Kidney tubule cell (primary cell): Measurements from ENCODE around the gene TALDO1.
A peak's percentile ranks its signal among the peaks of the same experiment; 100 is the strongest.

Experiments
- DNase-seq: peaks from one replicate; pipeline ENCODE4 v3.0.0-alpha.2; 2018; ENCODE audit warnings: low spot score

Gene TALDO1

DNA sequence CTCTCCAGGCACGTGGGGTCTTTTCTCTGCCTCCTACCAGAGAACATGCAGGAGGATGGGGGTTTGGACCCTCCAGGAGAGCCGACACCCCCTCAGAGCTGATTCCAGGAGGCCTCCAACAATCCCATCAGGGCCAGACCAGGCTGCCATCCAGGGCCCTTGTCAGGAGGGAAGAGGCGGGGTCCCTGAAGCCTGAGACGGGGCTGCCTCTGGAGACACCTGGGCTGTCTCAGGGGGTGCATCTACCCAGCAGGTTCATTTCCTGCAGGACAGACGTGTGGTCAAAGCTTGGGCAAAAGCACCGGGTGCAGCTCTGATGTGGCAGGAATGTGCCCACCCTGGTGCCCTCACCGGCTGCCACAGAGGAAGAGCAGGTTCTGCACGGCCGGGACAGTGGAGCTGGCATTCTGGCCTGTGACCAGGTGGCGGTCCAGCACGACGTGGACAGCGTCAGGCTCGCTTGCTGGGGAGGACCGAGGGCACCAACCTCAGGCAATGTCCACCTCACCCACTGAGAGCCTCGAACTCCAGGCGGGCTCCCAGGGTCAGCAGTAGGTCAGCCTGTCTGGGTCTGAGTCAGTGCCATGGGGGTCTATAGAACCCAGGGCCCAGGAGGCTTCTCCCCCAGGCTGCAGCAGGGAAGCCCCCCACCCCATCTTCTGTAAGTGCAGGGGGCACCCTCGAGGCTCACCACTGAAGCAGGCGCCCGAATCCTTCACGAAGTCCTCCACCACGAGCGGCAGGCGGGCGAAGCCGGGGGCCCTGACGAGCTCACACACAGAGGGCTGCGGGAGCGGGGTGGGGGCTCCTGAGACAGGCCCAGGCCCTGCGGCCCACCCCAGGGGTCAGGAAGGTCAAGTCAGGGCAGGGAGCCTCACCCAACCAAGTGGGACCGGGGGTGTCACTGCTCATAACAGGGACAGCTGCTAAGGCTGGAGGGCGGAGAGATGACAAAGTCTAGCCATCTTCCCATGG, 23.7 kb downstream of the TALDO1 start:
- DNase-seq, result no peak

DNA sequence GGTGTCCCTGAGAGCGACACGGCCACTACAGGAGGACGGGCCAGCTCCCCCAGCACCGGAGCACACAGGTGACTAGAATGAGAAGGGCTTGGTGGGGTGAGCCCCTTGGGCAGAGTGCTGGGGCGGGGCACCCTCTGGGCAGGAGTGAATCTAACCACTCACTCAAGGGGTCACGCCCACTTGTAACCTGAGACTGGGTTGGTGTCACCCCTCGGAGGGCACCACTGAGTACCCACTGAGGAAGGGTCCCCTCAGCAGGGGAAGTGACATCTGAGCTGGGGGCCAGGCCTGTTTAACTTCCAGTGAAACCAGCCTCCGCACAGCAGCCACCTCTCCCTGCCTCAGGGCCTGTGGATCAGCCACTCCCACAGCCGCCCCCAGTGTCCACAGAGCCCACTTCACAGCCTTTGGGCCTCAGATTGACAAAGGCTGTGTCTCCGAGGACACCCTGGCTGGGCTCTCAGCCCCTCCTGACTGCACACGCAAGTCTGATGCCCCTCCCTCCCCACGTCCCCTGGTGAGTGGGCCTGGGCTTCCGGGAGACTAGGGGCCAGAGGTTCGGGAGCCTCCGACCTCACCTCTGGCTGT, 24.4 kb downstream of the TALDO1 start:
- DNase-seq, result no peak

DNA sequence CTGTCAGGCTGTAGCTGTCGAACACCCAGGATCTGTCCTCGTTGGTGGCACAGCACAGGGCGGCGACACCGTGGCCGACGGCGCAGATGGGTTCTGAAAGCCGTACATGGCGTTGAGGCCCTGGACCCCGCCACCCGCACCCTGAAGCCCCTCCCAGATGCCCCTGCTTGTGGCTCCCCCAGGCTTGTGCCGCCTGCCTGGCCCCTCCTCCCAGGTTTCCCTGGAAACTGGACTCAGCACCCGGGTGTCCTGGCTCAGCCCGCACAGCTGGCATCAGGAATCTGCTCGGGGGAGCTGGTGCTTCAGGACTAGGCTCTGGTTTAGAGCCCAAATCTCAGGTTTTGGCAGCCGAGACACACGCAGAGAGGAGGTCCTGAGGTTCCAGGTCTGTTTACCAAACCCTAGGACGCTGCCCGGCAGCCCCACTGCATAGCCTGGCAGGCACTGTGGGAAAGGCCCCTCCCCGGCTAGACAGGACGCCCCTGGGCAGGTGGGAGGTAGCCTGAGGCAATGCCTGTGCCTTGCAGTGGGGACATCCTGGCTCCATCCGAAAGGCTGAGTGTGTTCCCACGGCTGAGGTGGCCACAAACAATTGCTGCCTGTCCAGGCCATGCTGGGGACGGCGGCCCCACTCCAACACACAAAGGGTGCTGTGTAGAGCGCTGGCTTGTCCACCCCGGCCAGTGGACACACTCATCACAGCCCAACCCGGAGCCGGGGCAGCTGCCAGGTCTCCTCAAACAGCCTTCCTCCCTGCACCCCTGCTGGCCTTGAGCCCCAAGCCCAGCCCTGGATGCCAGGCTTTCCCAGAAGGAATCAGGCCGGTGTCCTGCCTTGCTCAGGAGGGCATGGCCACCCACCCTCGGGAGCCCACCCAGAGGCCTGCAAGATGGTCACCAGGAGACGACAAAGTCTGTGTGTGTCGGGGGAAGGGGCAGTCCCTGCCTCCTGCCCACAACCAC, 25.4 kb downstream of the TALDO1 start:
- DNase-seq, result no peak

DNA sequence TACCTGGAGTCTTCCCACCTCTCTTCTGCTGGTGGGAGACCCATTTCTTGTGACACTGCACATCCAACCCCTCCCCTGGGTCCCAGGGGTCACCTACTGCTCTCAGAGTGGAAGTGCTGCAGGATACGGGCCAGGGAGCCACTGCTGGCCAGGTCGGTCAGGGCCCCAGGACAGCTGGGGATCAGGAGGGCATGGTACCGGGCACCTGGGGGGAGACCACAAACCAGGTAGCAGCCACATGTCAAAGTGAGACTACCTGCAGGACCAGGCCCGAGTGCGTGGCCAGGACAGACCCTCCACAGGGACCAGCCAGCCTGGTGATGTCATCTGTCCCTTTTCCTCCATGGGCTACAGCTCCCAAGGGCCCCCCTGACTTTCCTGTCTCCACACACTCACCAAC, 26.2 kb downstream of the TALDO1 start:
- no peak for DNase-seq

DNA sequence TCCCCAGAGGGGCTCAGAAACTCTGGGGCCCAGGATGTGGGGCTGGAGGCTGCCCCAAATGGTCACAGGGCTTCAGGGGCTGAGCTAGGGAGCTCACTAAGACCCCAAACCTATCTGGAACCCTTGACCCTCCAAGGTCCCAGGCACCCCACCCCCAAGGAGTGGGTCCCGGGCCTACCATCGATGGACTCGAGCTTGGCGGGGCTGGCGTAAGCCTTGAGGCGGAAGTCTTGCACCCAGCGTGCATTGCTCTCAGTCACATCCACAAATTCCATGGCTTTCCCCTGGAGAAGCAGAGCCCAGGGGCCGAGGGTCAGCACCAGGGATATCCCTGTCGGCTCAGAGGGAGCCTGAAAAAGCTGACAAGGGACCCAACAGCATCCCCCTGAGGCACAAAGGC, 26.6 kb downstream of the TALDO1 start:
- DNase-seq, result no peak

DNA sequence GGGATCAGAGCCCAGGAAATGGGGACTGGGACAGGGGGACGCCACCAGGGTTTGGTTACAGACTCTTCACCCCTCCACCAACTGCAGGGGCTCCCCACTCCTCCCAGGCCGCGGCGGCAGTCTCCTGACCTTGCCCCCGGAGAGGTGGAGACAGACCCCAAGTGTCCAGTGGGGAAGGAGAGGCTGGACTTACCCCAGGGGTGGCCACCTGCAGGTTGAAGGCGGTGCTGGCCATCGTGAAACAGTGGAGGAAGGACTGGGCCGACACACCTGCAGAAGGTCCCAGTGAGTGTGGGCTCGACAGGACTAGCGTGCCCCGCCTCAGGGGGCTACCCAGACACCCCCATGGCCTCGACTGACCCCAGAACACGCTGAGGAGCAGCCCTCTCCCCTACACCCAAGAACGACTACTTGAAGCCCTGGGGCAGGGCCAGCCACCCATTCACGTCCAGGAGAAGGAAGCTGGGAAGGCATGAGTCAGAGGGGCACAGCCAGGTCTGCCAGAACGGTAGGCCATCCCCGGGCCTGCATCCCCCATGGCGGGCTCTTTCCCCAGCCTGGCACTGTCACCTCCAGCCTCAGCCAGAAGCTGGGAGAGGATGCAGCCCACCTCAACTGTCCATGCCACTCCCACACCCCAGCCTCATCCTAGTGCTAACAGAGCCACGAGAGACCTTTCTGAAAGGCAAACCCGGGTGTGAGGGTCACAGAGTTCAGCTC, 27.8 kb downstream of the TALDO1 start:
- peak; percentile 60 for DNase-seq

DNA sequence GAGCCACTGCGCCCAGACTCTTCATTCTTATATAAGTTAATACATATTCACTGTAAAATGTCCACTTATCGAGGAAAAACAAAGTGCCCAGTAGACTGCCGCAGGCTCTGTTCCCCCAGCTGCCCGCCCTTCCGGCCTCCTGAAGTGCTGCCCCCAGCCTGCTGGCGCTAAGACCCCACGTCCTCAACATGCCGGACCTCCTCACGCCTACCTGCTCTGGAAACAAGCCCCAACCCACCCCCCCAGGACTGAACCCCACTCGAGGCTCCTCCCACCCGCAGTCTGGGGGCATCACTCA, 28.9 kb downstream of the TALDO1 start:
- no peak for DNase-seq

DNA sequence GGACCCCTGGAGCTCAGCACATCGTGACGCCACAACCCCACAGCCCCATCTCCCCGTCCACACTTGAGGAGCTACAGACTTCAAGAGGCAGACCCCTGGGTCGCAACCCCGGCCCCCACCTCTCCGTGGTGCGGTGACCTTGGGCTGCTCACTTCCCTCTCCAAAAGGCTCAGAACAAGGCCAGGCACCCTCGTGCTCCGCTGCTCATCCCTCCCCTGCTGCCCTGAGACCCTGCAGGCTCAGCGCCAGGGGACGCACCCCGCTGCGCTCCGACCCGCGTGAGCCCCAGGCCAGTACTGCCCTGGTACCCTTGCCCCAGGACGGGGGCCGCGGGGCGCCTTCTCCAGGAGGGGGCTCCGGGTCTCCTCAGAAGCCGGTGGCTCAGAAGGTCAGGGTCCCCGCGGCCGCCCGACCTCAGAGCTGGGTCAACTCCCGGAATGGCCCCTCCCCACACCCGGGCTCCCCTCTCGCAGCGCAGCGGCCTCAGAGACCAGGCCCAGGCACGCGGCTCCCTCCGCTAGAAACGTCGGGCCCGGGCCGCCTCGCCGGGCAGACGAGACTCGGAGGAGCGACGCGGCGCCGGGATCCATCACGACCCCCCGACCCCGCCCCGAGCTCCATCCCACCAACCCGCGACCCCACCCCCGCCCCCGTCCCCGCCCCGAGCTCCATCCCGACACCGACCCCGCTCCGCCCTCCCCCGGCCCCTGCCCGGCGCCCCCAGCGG, 29.5 kb downstream of the TALDO1 start:
- DNase-seq, result peak; percentile 28

DNA sequence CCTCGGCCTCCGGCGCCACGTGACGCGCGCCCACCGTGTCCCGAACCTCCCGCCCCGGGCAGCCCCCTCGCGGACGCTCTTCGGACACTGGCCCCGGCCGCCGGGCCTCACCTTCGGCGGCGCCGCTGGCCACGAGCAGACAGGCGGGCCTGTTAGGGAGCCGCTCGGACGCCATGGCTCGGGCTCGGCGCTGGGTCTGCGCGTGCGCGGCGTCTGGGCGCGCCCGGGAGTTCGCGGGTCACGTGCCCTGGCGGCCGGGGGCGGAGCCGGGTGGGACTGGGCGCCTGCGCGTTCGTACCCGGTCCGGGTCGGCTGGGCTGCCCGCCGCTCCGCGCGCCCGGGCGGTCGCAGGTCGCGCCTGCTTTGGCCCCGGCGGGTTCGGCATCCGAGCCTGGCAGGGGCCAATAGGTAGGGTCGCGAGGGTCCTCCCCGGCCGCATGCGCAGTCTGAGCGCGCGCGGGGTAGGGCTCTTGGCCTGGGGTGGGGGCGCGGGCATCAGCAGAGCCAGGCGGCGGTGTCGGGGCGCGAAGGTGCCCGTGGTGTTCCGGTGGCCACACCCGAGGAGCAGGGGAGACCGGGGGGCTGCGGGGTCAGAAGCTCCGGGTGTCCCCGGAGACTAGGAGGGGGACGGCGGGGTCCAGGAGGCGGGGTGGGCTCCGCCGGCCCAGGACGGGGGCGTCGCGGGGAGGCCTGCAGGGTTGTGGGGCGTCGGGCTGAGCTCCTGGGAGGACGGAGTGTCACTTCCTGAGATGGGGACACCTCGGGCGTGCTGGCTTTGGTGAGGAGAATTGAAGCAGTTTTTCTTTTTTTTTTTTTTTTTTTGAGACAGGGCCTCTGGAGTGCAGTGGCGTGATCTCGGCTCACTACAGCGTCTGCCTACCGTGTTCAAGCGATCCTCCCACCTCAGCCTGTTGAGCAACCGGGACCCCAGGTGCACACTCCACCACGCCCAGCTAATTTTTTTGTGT, 30.3 kb downstream of the TALDO1 start, which contains the start of gene GATD1:
Gene GATD1, minus strand, starts transcription at position 200 of the 968 bp plus-strand sequence. Its CDS starts 25 bp downstream, at position 175.
- peak; percentile 90 for DNase-seq

DNA sequence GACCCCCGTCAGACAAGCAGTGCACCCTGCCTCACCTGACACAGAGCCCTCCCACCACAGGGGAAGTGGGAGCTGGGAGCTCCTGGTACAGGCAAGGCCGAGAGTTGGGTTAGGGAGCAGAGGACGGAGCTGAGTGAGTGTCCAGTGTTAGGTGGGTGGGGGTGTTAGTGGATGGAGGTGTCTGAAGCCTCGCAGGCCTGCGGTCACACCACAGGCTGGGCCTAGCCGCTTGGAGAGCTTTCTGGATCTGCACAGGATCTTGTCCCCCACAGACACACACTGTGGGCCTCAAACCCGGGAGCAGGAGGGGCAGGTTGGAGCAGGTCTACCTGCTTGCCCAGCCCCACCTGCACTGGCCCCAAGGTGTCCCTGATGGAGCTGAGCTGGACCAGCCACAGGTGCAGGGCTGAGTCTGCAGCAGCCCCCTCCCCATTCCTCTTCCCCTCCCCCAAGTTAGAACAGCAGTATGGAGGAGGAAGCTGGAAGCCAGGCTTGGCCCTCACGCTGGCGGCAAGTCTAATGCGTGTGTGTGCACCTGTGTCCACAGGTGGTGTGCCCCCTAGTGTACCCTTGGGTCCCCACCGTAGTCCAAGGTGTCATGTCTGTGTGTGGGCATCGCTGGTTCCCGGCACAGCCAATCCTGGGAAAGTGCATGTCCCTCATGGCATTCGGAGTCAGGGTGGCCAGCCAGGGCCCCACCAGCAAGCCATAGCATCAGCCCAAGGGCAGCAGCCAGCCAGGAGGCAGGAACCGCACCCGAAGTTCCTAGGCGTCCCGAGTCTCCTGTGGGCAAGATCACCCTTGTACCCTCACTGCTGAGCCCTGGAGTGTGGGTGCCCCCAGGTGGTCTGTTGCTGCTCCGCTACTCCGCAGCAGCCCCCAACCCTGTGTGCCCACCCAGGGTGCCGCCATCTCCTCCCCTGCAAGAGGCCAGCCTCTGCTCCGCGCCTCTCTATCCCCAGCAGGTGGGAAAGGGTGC, 32.0 kb downstream of the TALDO1 start:
- DNase-seq, result no peak

DNA sequence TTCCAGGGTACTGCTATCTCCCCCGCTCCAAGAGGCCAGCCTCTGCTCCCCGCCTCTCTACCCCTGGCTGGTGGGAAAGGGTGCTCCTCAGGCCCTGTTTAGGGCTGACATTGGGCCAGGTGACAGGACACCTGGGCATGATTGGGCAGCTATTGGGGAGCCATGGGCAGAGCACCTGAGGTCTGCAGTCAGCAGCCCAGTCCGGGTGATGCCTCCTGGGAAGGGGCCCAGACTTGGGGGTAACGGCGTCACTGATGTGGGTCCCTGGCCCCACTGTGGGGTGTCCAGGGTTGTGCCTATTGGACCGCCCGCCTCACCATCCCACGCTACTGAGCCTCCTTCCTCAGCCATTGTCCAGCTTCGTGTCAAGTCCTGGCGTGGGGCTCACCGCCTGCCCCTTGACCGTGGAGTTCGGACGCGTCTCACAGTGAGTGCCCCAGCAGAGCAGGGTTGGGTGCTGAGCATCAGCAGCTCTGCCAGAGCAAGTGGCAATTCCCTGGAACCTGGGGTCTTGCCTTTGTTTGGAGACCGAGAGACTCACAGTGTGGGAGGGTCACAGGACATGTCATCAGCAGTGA, 32.8 kb downstream of the TALDO1 start:
- DNase-seq, result no peak

DNA sequence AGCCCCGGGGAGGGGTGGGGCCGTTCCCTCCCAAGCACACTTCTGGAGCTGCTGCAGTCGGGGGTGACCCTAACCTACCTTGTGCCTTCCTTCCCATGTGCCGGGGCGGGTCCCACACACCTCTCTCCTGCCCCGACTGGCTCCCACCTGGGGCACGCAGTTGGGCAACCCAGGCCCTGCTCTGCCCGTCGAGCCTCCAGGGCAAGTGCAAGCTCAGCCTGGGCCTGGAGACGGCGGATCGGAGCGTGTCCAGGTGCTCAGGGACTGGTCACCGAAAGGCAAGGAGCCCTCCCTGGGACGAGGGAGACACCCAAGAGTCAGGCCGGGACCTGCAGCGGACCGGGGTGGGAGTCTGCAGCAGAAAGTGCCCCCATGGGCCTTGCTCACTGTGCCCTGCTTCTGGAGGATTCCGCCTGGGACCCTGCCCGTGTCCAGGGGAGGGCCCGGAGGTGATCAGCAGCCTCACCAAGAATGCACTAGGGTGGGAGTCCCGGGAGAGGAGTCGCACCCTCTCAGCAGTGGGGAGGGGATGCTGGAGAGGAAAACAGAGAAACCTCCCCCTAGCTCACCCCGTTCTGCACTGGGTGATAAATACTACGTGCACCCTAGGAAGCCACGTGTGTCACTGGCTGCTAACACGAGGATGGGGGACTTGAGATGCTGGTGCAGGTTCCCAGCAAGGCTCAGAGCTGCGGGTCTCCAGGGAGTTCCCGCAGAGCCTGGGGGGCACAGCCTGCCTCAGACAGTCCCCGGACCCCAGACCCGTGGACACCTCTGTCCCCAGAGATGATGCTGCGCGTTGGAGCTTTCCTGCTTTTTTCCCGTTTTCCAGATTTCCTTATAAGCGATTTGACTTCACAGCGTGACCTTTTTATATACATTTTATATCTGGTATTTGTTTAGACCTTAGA, 35.3 kb downstream of the TALDO1 start:
- no peak for DNase-seq

DNA sequence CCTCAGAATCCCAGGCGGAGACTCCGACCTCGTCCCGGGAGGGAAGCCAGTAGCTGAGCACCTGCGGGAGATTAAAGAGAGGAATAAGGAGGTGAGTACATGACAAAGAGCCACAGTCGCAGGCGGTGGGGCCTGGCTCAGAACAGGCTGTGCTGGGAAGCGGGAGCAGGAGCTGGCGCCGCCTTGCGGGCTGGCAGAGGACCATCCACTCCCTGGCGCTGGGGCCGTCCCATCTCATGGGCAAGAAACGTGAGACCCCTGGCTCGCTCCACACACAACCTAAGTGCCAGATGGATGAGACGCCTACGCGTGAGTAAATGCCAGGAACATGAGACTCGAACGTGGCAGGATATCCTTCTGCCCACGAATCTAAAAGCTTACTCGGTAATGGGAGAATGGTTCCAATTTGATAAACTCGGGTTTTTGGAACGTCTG, 36.3 kb downstream of the TALDO1 start:
- no peak for DNase-seq

DNA sequence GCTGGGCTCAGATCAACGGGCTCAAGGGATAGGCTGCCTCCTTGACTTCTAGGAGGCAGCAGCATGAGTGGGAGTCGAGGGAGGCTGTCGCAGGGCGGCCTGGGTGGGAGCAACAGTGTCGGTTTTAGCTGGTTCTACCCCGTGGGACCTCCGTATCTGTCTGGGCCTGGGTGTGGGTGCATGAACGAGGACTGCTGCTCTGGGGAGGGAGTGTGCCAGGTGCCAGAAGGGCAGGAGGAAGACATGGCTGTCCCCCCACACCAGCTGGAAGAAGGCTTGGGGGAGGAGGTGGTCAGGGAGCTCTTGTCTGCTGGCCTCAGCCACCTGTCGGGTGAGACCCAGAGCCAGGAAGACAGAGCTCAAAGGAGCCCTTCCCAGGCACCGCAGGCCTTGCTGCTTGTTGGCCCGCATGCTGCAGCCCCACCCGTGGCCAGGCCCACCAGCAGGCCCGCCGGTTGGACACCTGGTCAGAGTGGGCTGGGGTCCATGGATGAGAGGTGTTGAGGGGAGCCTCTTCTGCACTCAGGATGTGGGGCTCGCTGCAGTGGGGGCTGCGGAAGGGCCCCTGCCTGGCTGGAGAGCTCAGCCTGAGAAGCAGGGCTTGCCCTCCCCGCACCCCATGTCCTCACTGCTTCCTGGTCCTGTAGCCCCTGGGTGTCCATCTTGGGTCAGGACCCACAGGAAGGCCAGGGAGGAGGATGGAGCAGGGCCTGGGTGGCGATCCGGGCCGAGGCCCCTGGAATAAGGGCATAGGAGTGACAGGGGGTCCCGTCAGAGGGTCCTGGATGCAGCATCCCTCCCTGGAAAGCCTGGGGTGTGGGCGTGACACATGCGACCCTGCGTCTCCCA, 39.2 kb downstream of the TALDO1 start:
- no peak for DNase-seq

DNA sequence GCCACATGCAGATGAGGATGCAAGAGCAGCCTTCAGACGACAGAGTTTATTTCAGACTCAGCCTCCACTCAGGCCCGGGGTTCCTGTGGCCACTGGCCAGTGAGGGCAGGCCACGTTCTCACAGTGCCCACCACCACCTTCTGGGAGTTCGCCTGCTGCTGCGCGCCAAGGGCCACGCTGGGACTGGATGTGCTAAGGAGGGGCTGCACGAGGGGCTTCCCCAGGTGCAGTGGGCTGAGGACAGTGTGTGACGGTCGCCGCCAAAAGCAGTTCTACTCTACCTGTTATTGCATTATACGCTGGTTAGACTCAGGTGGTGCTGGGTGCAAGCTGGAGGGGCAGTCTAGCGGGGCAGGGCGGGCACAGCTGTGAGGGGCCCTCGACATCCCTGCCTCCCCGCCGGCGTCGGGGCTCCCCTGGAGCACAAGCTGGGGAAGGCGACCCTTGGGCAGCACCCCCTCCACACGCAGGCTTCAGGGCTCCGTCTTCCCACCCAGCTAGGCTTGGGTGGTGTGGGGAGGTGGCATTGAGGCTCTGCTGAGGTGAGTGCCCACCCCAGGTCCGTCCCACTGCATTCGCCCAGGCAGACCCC, 39.9 kb downstream of the TALDO1 start:
- DNase-seq, result no peak
